Lower leg skin (tissue), 3 donors: ENCODE data around the gene DESI1.

Experiments used
- POLR2A ChIP-seq, 2 donors: fragments of 450-650 bp; IDR thresholded peaks; one replicate each; pipeline ENCODE4 v1.6.1; 2016 to 2017; ENCODE audit warnings: antibody characterized with exemption in 2 of 2, mild to moderate bottlenecking in 1 of 2, moderate library complexity in 1 of 2
- TF ChIP-seq, protein P1 (sequence below), 3 donors: fragments of 450-650 bp; IDR thresholded peaks; one replicate each; pipeline ENCODE4 v1.5.1; 2016; ENCODE audit warnings: antibody characterized with exemption in 3 of 3, mild to moderate bottlenecking in 3 of 3, moderate library complexity in 2 of 3

DNA sequence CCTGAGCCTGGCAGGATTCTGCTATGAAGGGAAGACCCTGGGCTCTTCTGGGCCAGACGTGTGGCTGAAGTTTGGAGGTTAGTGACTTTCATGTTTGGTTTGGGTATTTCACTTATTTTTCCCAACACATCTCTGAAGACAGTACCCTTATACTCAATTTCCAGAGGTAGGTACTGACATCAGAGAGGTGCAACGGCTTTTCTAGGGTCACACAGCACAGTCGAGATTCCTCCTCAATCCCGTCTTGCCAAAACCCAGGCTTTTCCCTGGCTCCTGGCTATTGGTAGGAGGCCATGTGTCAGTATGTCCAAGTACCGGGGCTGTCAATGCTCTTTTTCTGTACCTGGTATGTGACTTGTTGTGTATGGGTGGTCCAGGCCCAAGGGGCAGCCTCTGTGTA, 25.1 kb downstream of the DESI1 start:
- TF ChIP-seq, protein P1, sequence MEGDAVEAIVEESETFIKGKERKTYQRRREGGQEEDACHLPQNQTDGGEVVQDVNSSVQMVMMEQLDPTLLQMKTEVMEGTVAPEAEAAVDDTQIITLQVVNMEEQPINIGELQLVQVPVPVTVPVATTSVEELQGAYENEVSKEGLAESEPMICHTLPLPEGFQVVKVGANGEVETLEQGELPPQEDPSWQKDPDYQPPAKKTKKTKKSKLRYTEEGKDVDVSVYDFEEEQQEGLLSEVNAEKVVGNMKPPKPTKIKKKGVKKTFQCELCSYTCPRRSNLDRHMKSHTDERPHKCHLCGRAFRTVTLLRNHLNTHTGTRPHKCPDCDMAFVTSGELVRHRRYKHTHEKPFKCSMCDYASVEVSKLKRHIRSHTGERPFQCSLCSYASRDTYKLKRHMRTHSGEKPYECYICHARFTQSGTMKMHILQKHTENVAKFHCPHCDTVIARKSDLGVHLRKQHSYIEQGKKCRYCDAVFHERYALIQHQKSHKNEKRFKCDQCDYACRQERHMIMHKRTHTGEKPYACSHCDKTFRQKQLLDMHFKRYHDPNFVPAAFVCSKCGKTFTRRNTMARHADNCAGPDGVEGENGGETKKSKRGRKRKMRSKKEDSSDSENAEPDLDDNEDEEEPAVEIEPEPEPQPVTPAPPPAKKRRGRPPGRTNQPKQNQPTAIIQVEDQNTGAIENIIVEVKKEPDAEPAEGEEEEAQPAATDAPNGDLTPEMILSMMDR (IDR thresholded peaks at IDR 0.05), result no peak
- TF ChIP-seq POLR2A (IDR thresholded peaks at IDR 0.05), result no peak
